K562 (cell line): Measurements from ENCODE around the gene SHISA7. TPM values are rescaled to one million over a fixed set of nuclear protein-coding genes. Genes with fewer than 3 reads are reported as not detected.

Source experiments
- BRD9 ChIP-seq: fragments of 450-650 bp; IDR thresholded peaks from 2 replicates; pipeline ENCODE4 v1.6.1; 2018; ENCODE audit warnings: low read depth; ENCODE audit not compliant: partially characterized antibody
- C11orf30 ChIP-seq: fragments of 450-650 bp; IDR thresholded peaks from 2 replicates; pipeline ENCODE4 v1.6.1; 2016; ENCODE audit warnings: low read depth, mild to moderate bottlenecking
- E2F6 ChIP-seq, 2 experiments: IDR thresholded peaks; 2 replicates each; pipeline ENCODE4 v1.6.1; 2011; ENCODE audit warnings: borderline replicate concordance in 1 of 2, control low read depth in 1 of 2, low read depth in 1 of 2, low read length in 1 of 2, mild to moderate bottlenecking in 1 of 2, mixed read lengths in 1 of 2, moderate library complexity in 1 of 2; ENCODE audit not compliant: insufficient read depth in 1 of 2, insufficient read length in 1 of 2, poor library complexity in 1 of 2, severe bottlenecking in 1 of 2; ENCODE audit errors: extremely low read depth in 1 of 2
- L3MBTL2 ChIP-seq: fragments of 450-650 bp; IDR thresholded peaks from 2 replicates; pipeline ENCODE4 v1.6.1; 2016; ENCODE audit warnings: mild to moderate bottlenecking, moderate library complexity
- MGA ChIP-seq: fragments of 450-650 bp; IDR thresholded peaks from 2 replicates; pipeline ENCODE4 v1.6.1; 2016; ENCODE audit warnings: mild to moderate bottlenecking, moderate library complexity
- NRF1 ChIP-seq, 2 experiments: fragments of 450-650 bp; IDR thresholded peaks in 1 of 2; conservative IDR thresholded peaks in 1 of 2; 2 replicates each; pipeline ENCODE4 v1.6.1; 2014; ENCODE audit warnings: mild to moderate bottlenecking in 2 of 2
- PTBP1 ChIP-seq: fragments of 200-400 bp; formaldehyde crosslinking; IDR thresholded peaks from 2 replicates; pipeline ENCODE4 v1.6.1; 2017; ENCODE audit warnings: low read depth, low read length
- ZNF583 ChIP-seq: fragments of 250-450 bp; sonication (Bioruptor Pico); IDR thresholded peaks from 2 replicates; pipeline ENCODE4 v1.4.0; 2020
- polyA plus RNA-seq, 8 experiments: library from polyadenylated mRNA; depleted of rRNA in 4 of 8; stranded (reverse) in 5 of 8; unstranded in 3 of 8; fragments of >200 nt; fragmentation: Nextera tagmentation in 2 of 8; fragmentation: Illumina TruSeq in 1 of 8; extraction: Ambion mirVana in 2 of 8; extraction: Trizol in 1 of 8; gene quantifications; 2 replicates each; pipeline versions ENCODE4 v1.2.1 to v1.2.3, GENCODE V29; 2011 to 2014; ENCODE audit warnings: inconsistent platforms in 1 of 8, missing spikeins in 1 of 8
- total RNA-seq, 7 experiments: library from RNA; depleted of rRNA in 6 of 7; stranded (reverse); fragments of >200 nt in 6 of 7; fragmentation: Illumina TruSeq in 2 of 7; extraction: Trizol in 2 of 7; gene quantifications; 2 replicates each; pipeline versions ENCODE4 v1.2.1 to v1.2.3, GENCODE V29; 2011 to 2021; ENCODE audit warnings: low replicate concordance in 1 of 7
- TF ChIP-seq, protein P1 (sequence below): fragments of 250-450 bp; sonication (Bioruptor Pico); IDR thresholded peaks from 2 replicates; pipeline ENCODE4 v1.4.0; 2020; ENCODE audit warnings: mild to moderate bottlenecking
- TF ChIP-seq, protein P2 (sequence below): fragments of 450-650 bp; IDR thresholded peaks from 2 replicates; pipeline ENCODE4 v1.6.1; 2016; ENCODE audit warnings: borderline replicate concordance

Gene SHISA7
- total and polyA plus RNA-seq, 9 of the 15 experiments (the other 6 are each of a cell fraction or from before 2014, with no cell fraction given): 0.01 to 0.40 (median 0.07) TPM

- TF ChIP-seq BRD9 (peak; percentile 90), L3MBTL2 (peak; percentile 28; the same call in 1 of the 2 replicates), ZNF583 (CRISPR knock-in tag) (0 out of 2 replicates have a peak, but pooled peaks have one; percentile 39), PTBP1 (peak; percentile 50; the same call in 1 of the 2 replicates), E2F6 (IDR thresholded peaks at IDR 0.05; ENCODE audit: borderline replicate concordance in 1 of 2, extremely low read depth in 1 of 2, insufficient read depth in 1 of 2, insufficient read length in 1 of 2, low read depth in 1 of 2, low read length in 1 of 2, poor library complexity in 1 of 2, severe bottlenecking in 1 of 2) (peak in 1 of 2 experiments; percentile 40), MGA (peak; percentile 61), C11orf30 (no peak), NRF1 (conservative IDR thresholded peaks at IDR 0.05 in 1 of 2, IDR thresholded peaks at IDR 0.05 in 1 of 2) (peak; percentile 59 to 66)
- TF ChIP-seq, protein P1, sequence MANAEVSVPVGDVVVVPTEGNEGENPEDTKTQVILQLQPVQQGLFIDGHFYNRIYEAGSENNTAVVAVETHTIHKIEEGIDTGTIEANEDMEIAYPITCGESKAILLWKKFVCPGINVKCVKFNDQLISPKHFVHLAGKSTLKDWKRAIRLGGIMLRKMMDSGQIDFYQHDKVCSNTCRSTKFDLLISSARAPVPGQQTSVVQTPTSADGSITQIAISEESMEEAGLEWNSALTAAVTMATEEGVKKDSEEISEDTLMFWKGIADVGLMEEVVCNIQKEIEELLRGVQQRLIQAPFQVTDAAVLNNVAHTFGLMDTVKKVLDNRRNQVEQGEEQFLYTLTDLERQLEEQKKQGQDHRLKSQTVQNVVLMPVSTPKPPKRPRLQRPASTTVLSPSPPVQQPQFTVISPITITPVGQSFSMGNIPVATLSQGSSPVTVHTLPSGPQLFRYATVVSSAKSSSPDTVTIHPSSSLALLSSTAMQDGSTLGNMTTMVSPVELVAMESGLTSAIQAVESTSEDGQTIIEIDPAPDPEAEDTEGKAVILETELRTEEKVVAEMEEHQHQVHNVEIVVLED (CRISPR knock-in tag): no peak
- TF ChIP-seq, protein P2, sequence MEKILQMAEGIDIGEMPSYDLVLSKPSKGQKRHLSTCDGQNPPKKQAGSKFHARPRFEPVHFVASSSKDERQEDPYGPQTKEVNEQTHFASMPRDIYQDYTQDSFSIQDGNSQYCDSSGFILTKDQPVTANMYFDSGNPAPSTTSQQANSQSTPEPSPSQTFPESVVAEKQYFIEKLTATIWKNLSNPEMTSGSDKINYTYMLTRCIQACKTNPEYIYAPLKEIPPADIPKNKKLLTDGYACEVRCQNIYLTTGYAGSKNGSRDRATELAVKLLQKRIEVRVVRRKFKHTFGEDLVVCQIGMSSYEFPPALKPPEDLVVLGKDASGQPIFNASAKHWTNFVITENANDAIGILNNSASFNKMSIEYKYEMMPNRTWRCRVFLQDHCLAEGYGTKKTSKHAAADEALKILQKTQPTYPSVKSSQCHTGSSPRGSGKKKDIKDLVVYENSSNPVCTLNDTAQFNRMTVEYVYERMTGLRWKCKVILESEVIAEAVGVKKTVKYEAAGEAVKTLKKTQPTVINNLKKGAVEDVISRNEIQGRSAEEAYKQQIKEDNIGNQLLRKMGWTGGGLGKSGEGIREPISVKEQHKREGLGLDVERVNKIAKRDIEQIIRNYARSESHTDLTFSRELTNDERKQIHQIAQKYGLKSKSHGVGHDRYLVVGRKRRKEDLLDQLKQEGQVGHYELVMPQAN: 0 out of 2 replicates have a peak, but pooled peaks have one; percentile 22
Observed at GRCh38 chr19:55461974-55462626, 19.0 kb upstream of the SHISA7 start (continued).
